Mesothelial cell of epicardium (in vitro differentiated cells): ENCODE results near the gene ADCY2. TPM values are rescaled to one million over a fixed set of nuclear protein-coding genes. Genes with fewer than 3 reads are reported as not detected.
"Not testable (repeated sequence)": the region's sequence is repeated elsewhere in the genome, so short reads cannot be mapped to it uniquely, and the experiment has no call there.

Source experiments
- DNase-seq, 2 experiments: peaks; one replicate each; pipeline ENCODE4 v3.0.0; 2021; ENCODE audit warnings: low spot score in 2 of 2; ENCODE audit not compliant: unreplicated experiment in 2 of 2
- H3K27ac Mint-ChIP-seq: 2 replicates; pipeline ENCODE4 v1.8.0; 2021; ENCODE audit warnings: mixed read lengths
- H3K27me3 Mint-ChIP-seq: 2 replicates; pipeline ENCODE4 v1.8.0; 2021; ENCODE audit warnings: low read depth, mixed read lengths
- H3K36me3 Mint-ChIP-seq: 2 replicates; pipeline ENCODE4 v1.8.0; 2021; ENCODE audit warnings: mixed read lengths
- H3K4me1 Mint-ChIP-seq: 2 replicates; pipeline ENCODE4 v1.8.0; 2021; ENCODE audit warnings: mixed read lengths
- H3K4me3 Mint-ChIP-seq: 2 replicates; pipeline ENCODE4 v1.8.0; 2021; ENCODE audit warnings: mild to moderate bottlenecking, moderate library complexity, mixed read lengths
- H3K9me3 Mint-ChIP-seq: 2 replicates; pipeline ENCODE4 v1.8.0; 2021; ENCODE audit warnings: mixed read lengths
- CTCF ChIP-seq: fragments of 200-600 bp; sonication (generic); IDR thresholded peaks from one replicate; pipeline ENCODE4 v1.5.0; 2021; ENCODE audit warnings: antibody characterized with exemption; ENCODE audit not compliant: unreplicated experiment
- total RNA-seq: library from RNA; stranded (reverse); gene quantifications from 3 replicates; pipeline ENCODE4 v1.2.1, GENCODE V29; 2021

ADCY2 gene
- total RNA-seq, 1 donor from 2014 or later = 3.0 TPM

GRCh38 chr5:7419846-7420245, 23.9 kb downstream of the ADCY2 start:
- H3K36me3 Mint-ChIP-seq = no peaks in the 10 kb centered on the region
- H3K4me1 Mint-ChIP-seq = peaks cover 40% of the 10 kb centered on the region
- H3K4me3 Mint-ChIP-seq = no peak overlapping the region
- H3K27me3 Mint-ChIP-seq = peaks cover 25% of the 10 kb centered on the region
- no peak for DNase-seq
- TF ChIP-seq CTCF = no peak
- no peaks in the 10 kb centered on the region for H3K9me3 Mint-ChIP-seq
- no peak overlapping the region for H3K27ac Mint-ChIP-seq

DNA sequence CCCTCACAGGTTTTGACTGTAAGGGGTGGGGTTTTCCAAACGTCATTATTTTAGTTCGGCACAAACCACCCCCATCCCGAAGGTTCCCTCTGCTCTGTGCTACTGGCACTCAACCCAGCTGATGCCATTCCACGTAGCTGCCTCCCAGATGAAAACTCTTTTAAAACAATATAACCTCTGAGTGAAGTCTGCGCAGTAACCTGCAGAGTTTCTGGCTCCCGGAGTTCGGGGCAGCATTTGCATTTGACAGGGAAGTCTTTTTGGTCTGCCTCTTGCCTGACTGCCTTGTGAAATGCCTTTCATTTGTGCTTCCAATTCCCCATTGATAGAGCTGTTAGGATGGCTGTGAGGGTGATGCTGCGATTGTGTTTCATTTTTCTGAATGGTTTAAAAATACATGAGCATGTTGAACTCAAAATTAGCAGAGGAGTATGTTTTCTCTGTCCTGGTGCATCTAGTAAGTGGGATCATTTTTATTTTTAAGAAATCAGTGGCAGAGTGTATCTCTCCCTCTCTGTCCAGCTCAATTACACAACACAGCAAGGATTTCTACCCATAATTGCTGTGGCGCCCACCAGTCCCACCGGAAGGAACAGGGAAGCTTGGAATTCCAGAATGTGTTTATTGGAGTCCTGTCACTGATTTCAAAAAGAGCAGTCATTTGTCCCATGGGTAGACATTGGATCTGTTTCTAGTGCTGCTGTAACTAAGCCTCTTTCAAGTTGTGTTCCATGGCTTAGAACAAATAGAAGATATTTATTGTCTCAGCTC, 24.8 kb downstream of the ADCY2 start:
- H3K27ac Mint-ChIP-seq = peak overlapping the region; percentile 26
- H3K36me3 Mint-ChIP-seq = no peaks in the 10 kb centered on the region
- TF ChIP-seq CTCF = no peak
- H3K9me3 Mint-ChIP-seq = no peaks in the 10 kb centered on the region
- no peak for DNase-seq
- peaks cover 40% of the 10 kb centered on the region for H3K4me1 Mint-ChIP-seq
- H3K27me3 Mint-ChIP-seq = peaks cover 25% of the 10 kb centered on the region
- no peak overlapping the region for H3K4me3 Mint-ChIP-seq

- no peak overlapping the region for H3K4me3 Mint-ChIP-seq
- peak overlapping the region; percentile 26 for H3K27ac Mint-ChIP-seq
- DNase-seq = no peak
- H3K36me3 Mint-ChIP-seq = no peaks in the 10 kb centered on the region
- H3K9me3 Mint-ChIP-seq = no peaks in the 10 kb centered on the region
- H3K27me3 Mint-ChIP-seq = peaks cover 25% of the 10 kb centered on the region
- no peak for TF ChIP-seq CTCF
- H3K4me1 Mint-ChIP-seq = peaks cover 41% of the 10 kb centered on the region
These were observed 26.6 kb downstream of the ADCY2 start for GRCh38 chr5:7422316-7423106.

GRCh38 chr5:7423231-7423630, 27.3 kb downstream of the ADCY2 start:
- not testable (repeated sequence) for H3K4me3 Mint-ChIP-seq, H3K36me3 Mint-ChIP-seq, H3K9me3 Mint-ChIP-seq, H3K27ac Mint-ChIP-seq, DNase-seq
- Mint-ChIP-seq H3K27me3 (peaks cover 25% of the 10 kb centered on the region), H3K4me1 (peaks cover 41% of the 10 kb centered on the region)

- H3K36me3 Mint-ChIP-seq = no peaks in the 10 kb centered on the region
- no peaks in the 10 kb centered on the region for H3K9me3 Mint-ChIP-seq
- H3K27me3 Mint-ChIP-seq = peaks cover 10% of the 10 kb centered on the region
- no peak for TF ChIP-seq CTCF
- peaks cover 38% of the 10 kb centered on the region for H3K4me1 Mint-ChIP-seq
- H3K27ac Mint-ChIP-seq = no peak overlapping the region
- no peak for DNase-seq
- no peak overlapping the region for H3K4me3 Mint-ChIP-seq
These were observed 29.9 kb downstream of the ADCY2 start for GRCh38 chr5:7425830-7426229.

- H3K27ac Mint-ChIP-seq = no peak overlapping the region
- peaks cover 5% of the 10 kb centered on the region for H3K27me3 Mint-ChIP-seq
- no peaks in the 10 kb centered on the region for H3K36me3 Mint-ChIP-seq
- H3K4me1 Mint-ChIP-seq = peaks cover 34% of the 10 kb centered on the region
- no peak for DNase-seq
- no peaks in the 10 kb centered on the region for H3K9me3 Mint-ChIP-seq
- no peak for TF ChIP-seq CTCF
- H3K4me3 Mint-ChIP-seq = no peak overlapping the region
These were observed 30.3 kb downstream of the ADCY2 start for GRCh38 chr5:7426284-7426683.
